ENCODE results near the gene ALKBH7. TPM values are rescaled to one million over a fixed set of nuclear protein-coding genes. Genes with fewer than 3 reads are reported as not detected.
"Not testable (repeated sequence)": the region's sequence is repeated elsewhere in the genome, so short reads cannot be mapped to it uniquely, and the experiment has no call there.

Gene ALKBH7
- total RNA-seq, 2 experiments from 2014 or later = 61.0 to 75.9 TPM

DNA sequence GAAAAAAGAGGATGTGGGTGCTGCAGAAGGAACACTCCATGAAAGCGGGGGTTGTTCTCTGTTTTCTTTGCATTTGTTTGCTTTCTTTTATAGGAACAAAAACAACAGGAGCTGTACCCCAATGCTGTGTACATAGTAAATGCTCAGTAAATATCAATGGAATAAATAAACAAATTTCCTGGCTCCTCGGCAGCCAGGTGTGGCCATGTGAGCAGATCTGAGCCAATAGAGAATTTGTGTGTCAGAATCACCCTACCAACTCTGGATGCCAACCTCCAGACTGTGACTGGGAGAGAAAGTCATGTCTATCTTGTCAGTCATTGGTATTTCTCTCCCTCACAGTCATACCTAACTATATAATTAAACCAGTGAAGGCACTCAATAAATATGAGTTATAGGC is 21.9 kb upstream of the ALKBH7 start:
- no peak overlapping the region for H3K27ac ChIP-seq (ENCODE audit: low read depth, low read length, poor library complexity, severe bottlenecking)
- H3K79me2 ChIP-seq (ENCODE audit: insufficient read depth, low read depth, low read length) = no peaks in the 10 kb centered on the region
- no peak for DNase-seq (ENCODE audit: low spot score)
- H3K4me3 ChIP-seq (ENCODE audit: low read depth, low read length, poor library complexity, severe bottlenecking) = no peak overlapping the region
- intact Hi-C loops (cut with micrococcal nuclease; ENCODE audit: unreplicated experiment) = no loop called here
- TF ChIP-seq, protein P1, sequence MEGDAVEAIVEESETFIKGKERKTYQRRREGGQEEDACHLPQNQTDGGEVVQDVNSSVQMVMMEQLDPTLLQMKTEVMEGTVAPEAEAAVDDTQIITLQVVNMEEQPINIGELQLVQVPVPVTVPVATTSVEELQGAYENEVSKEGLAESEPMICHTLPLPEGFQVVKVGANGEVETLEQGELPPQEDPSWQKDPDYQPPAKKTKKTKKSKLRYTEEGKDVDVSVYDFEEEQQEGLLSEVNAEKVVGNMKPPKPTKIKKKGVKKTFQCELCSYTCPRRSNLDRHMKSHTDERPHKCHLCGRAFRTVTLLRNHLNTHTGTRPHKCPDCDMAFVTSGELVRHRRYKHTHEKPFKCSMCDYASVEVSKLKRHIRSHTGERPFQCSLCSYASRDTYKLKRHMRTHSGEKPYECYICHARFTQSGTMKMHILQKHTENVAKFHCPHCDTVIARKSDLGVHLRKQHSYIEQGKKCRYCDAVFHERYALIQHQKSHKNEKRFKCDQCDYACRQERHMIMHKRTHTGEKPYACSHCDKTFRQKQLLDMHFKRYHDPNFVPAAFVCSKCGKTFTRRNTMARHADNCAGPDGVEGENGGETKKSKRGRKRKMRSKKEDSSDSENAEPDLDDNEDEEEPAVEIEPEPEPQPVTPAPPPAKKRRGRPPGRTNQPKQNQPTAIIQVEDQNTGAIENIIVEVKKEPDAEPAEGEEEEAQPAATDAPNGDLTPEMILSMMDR (conservative IDR thresholded peaks at IDR 0.05; ENCODE audit: low read length) = no peak
- TF ChIP-seq EZH2phosphoT487 (IDR thresholded peaks at IDR 0.05; ENCODE audit: borderline replicate concordance, low read depth, low read length) = no peak
- ChIA-PET POLR2A (no interaction called here), CTCF (ENCODE audit: unreplicated experiment) (no interaction called here)
- H4K20me1 ChIP-seq (ENCODE audit: insufficient read depth, low read length) = no peaks in the 10 kb centered on the region
- no peak overlapping the region for H3K4me2 ChIP-seq (ENCODE audit: low read length)
- no peak overlapping the region for H2AFZ ChIP-seq (ENCODE audit: low read length)
- no peaks in the 10 kb centered on the region for H3K9me2 ChIP-seq (ENCODE audit: insufficient read depth, low read length)
- H3K9me3 ChIP-seq (ENCODE audit: low read length) = peaks cover 8% of the 10 kb centered on the region; the same call in 1 of the 2 replicates
- BruUV-seq (replicated peaks) = no TSS peak
- no peaks in the 10 kb centered on the region for H3K36me3 ChIP-seq (ENCODE audit: insufficient read depth, low read length)
- no peaks in the 10 kb centered on the region for H3K4me1 ChIP-seq (ENCODE audit: insufficient read depth, low read length, poor library complexity, severe bottlenecking)

DNA sequence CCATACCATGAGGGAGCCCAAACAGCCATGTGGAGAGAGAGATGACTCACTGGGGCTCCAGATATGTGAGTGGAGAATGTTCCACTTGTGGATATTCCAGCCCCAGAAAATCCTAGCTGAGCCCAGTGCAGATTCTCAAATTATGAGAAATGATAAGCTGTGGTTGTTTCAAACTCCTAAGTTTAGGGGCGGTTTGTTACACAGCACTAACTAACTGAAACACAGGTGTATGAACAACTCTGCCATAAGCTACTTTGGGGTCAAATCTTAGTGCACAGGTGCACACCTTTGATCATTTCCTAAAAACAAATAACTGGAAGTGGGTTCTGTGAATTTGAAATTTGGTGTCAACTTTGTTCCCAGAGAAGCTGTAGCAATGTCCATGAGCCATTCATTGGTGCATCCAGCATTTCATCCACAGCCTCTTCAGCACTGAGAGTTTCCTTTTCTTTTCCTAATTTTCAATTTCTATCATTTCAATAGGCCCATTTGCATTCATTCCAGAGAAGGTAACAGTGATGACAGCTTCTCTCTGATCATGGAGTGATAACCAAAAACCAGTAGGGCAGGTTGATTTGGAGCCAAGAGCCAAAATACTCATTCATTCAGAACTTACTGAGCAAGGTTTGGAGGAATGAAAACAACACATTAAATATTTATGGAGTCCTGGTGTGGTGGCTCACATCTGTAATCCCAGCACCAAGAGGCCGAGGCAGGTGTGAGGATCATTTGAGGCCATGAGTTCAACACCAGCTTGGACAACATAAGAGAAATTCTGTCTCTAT is 20.0 kb upstream of the ALKBH7 start:
- no peaks in the 10 kb centered on the region for H3K9me2 ChIP-seq (ENCODE audit: insufficient read depth, low read length)
- H3K27ac ChIP-seq (ENCODE audit: low read depth, low read length, poor library complexity, severe bottlenecking) = no peak overlapping the region
- no peaks in the 10 kb centered on the region for H4K20me1 ChIP-seq (ENCODE audit: insufficient read depth, low read length)
- ChIA-PET POLR2A (interaction anchor here (0.5 kb wide), 1 partner anchor 84 kb away, joined by 4 read pairs; no protein-coding TSS in a partner anchor), CTCF (ENCODE audit: unreplicated experiment) (no interaction called here)
- no peak overlapping the region for H2AFZ ChIP-seq (ENCODE audit: low read length)
- H3K4me2 ChIP-seq (ENCODE audit: low read length) = no peak overlapping the region
- H3K4me3 ChIP-seq (ENCODE audit: low read depth, low read length, poor library complexity, severe bottlenecking) = no peak overlapping the region
- H3K36me3 ChIP-seq (ENCODE audit: insufficient read depth, low read length) = no peaks in the 10 kb centered on the region
- peaks cover 8% of the 10 kb centered on the region; the same call in 1 of the 2 replicates for H3K9me3 ChIP-seq (ENCODE audit: low read length)
- H3K79me2 ChIP-seq (ENCODE audit: insufficient read depth, low read depth, low read length) = no peaks in the 10 kb centered on the region
- intact Hi-C loops (cut with micrococcal nuclease; ENCODE audit: unreplicated experiment) = no loop called here
- H3K4me1 ChIP-seq (ENCODE audit: insufficient read depth, low read length, poor library complexity, severe bottlenecking) = no peaks in the 10 kb centered on the region
- BruUV-seq (replicated peaks) = no TSS peak
- DNase-seq (ENCODE audit: low spot score) = no peak
- TF ChIP-seq, protein P1 (conservative IDR thresholded peaks at IDR 0.05; ENCODE audit: low read length) = no peak
- TF ChIP-seq EZH2phosphoT487 (IDR thresholded peaks at IDR 0.05; ENCODE audit: borderline replicate concordance, low read depth, low read length) = no peak

DNA sequence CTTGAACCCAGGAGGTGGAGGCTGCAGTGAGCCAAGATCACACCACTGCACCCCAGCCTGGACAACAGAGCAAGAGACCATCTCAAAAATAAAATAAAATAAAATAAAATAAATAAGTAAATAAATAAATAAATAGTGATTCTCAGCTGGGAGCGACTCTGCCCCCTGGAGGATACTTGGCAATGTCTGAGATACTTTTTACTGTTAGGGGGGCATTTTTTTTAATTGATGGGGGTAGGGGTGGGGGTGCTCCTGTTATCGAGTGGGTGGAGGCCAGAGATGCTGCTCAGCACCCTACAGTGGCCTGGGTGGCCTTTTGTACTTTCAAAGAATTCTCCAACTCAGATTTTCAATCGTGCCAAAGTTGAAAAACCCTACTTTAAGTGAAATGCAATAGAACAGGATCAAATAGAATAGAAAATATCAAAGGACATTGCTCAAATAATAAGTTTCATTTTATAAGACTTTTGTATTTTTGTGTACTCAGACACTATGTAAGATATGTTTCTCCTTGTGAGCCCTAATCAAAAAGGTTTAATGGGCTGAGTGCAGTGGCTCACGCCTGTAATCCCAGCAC is 18.4 kb upstream of the ALKBH7 start:
- TF ChIP-seq, protein P1 (conservative IDR thresholded peaks at IDR 0.05; ENCODE audit: low read length) = peak; percentile 66
- TF ChIP-seq EZH2phosphoT487 (IDR thresholded peaks at IDR 0.05; ENCODE audit: borderline replicate concordance, low read depth, low read length) = no peak
- Histone ChIP-seq H2AFZ (ENCODE audit: low read length) (no peak overlapping the region), H3K4me2 (ENCODE audit: low read length) (no peak overlapping the region), H3K4me1 (ENCODE audit: insufficient read depth, low read length, poor library complexity, severe bottlenecking) (no peaks in the 10 kb centered on the region), H3K9me2 (ENCODE audit: insufficient read depth, low read length) (no peaks in the 10 kb centered on the region), H3K4me3 (ENCODE audit: low read depth, low read length, poor library complexity, severe bottlenecking) (no peak overlapping the region), H3K27ac (ENCODE audit: low read depth, low read length, poor library complexity, severe bottlenecking) (no peak overlapping the region), H3K79me2 (ENCODE audit: insufficient read depth, low read depth, low read length) (no peaks in the 10 kb centered on the region), H3K9me3 (ENCODE audit: low read length) (peaks cover 8% of the 10 kb centered on the region; the same call in 1 of the 2 replicates), H3K36me3 (ENCODE audit: insufficient read depth, low read length) (no peaks in the 10 kb centered on the region), H4K20me1 (ENCODE audit: insufficient read depth, low read length) (no peaks in the 10 kb centered on the region)
- peak; percentile 25 for DNase-seq (ENCODE audit: low spot score)
- intact Hi-C loops (cut with micrococcal nuclease; ENCODE audit: unreplicated experiment) = no loop called here
- POLR2A ChIA-PET = no interaction called here
- BruUV-seq (replicated peaks) = no TSS peak
- CTCF ChIA-PET (ENCODE audit: unreplicated experiment) = no interaction called here

DNA sequence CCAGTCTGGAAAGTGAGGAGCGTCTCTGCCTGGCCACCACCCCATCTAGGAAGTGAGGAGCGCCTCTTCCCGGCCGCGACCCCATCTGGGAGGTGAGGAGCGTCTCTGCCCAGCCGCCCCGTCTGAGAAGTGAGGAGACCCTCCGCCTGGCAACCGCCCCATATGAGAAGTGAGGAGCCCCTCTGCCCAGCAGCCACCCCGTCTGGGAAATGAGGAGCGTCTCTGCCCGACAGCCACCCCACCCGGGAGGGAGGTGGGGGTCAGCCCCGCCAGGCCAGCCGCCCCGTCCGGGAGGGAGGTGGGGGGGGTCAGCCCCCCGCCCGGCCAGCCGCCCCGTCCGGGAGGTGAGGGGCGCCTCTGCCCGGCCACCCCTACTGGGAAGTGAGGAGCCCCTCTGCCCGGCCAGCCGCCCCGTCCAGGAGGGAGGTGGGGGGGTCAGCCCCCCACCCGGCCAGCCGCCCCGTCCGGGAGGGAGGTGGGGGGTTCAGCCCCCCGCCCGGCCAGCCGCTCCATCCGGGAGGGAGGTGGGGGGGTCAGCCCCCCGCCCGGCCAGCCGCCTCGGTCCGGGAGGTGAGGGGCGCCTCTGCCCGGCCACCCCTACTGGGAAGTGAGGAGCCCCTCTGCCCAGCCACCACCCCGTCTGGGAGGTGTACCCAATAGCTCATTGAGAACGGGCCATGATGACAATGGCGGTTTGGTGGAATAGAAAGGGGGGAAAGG is 17.1 kb upstream of the ALKBH7 start:
- H3K27ac ChIP-seq (ENCODE audit: low read depth, low read length, poor library complexity, severe bottlenecking); H3K4me2 ChIP-seq (ENCODE audit: low read length); CTCF ChIA-PET (ENCODE audit: unreplicated experiment); H3K79me2 ChIP-seq (ENCODE audit: insufficient read depth, low read depth, low read length); H2AFZ ChIP-seq (ENCODE audit: low read length); H3K4me1 ChIP-seq (ENCODE audit: insufficient read depth, low read length, poor library complexity, severe bottlenecking); H3K9me3 ChIP-seq (ENCODE audit: low read length); H3K9me2 ChIP-seq (ENCODE audit: insufficient read depth, low read length); H4K20me1 ChIP-seq (ENCODE audit: insufficient read depth, low read length); H3K4me3 ChIP-seq (ENCODE audit: low read depth, low read length, poor library complexity, severe bottlenecking); intact Hi-C loops (cut with micrococcal nuclease; ENCODE audit: unreplicated experiment); DNase-seq (ENCODE audit: low spot score); POLR2A ChIA-PET; H3K36me3 ChIP-seq (ENCODE audit: insufficient read depth, low read length); BruUV-seq (replicated peaks): not testable (repeated sequence)
